CD4-positive, alpha-beta memory T cell (primary cell): Measurements from ENCODE around the gene CCPG1. TPM values are rescaled to one million over a fixed set of nuclear protein-coding genes. Genes with fewer than 3 reads are reported as not detected.
"Not testable (repeated sequence)": the region's sequence is repeated elsewhere in the genome, so short reads cannot be mapped to it uniquely, and the experiment has no call there.

Experiments used
- CTCF ChIA-PET: fragments of 350-600 bp; sonication (Branson Sonifier 250); formaldehyde crosslinking; loops from one replicate; lab custom pipeline; 2021; ENCODE audit warnings: inconsistent platforms; ENCODE audit not compliant: partially characterized antibody; lab: Charles Lee
- POLR2A ChIA-PET: fragments of 350-600 bp; sonication (Branson Sonifier 250); formaldehyde crosslinking; loops from one replicate; lab custom pipeline; 2021; ENCODE audit not compliant: partially characterized antibody; lab: Charles Lee
- DNase-seq, 5 donors: peaks; one replicate each; pipeline versions ENCODE4 v3.0.0 to v3.0.0-alpha.2; 2020 to 2022; ENCODE audit warnings: mixed read lengths in 1 of 5
- H3K27ac ChIP-seq: one replicate; pipeline ENCODE4 v1.7.0; 2013; ENCODE audit warnings: low read depth, low read length
- H3K27me3 ChIP-seq: 2 replicates; pipeline ENCODE4 v1.7.0; 2013; ENCODE audit warnings: mild to moderate bottlenecking, low read length, moderate library complexity; ENCODE audit not compliant: insufficient read depth
- H3K36me3 ChIP-seq: 2 replicates; pipeline ENCODE4 v1.7.0; 2013; ENCODE audit warnings: mild to moderate bottlenecking, low read length, moderate library complexity; ENCODE audit not compliant: insufficient read depth
- H3K4me1 ChIP-seq: 2 replicates; pipeline ENCODE4 v1.7.0; 2013; ENCODE audit warnings: mild to moderate bottlenecking, low read length, moderate library complexity; ENCODE audit not compliant: insufficient read depth
- H3K4me3 ChIP-seq, 2 donors: one replicate each; pipeline ENCODE4 v1.7.0; 2013; ENCODE audit warnings: low read length in 2 of 2, mild to moderate bottlenecking in 1 of 2
- H3K9me3 ChIP-seq, 2 donors: one replicate each; pipeline ENCODE4 v1.7.0; 2013; ENCODE audit warnings: low read length in 2 of 2, control low read depth in 1 of 2; ENCODE audit not compliant: control insufficient read depth in 1 of 2
- H3K27ac Mint-ChIP-seq, 7 donors: one replicate each; pipeline ENCODE4 v1.8.0; 2020 to 2021; ENCODE audit warnings: mixed read lengths in 7 of 7, mild to moderate bottlenecking in 6 of 7, inconsistent platforms in 3 of 7, moderate library complexity in 3 of 7
- H3K27me3 Mint-ChIP-seq, 2 donors: one replicate each; pipeline ENCODE4 v1.8.0; 2020 to 2021; ENCODE audit warnings: mixed read lengths in 2 of 2
- H3K36me3 Mint-ChIP-seq, 2 donors: one replicate each; pipeline ENCODE4 v1.8.0; 2020 to 2021; ENCODE audit warnings: mixed read lengths in 2 of 2, inconsistent platforms in 1 of 2, mild to moderate bottlenecking in 1 of 2
- H3K4me1 Mint-ChIP-seq, 4 donors: one replicate each; pipeline ENCODE4 v1.8.0; 2020 to 2021; ENCODE audit warnings: mixed read lengths in 4 of 4, mild to moderate bottlenecking in 1 of 4
- H3K4me3 Mint-ChIP-seq, 8 donors: one replicate each; pipeline ENCODE4 v1.8.0; 2020 to 2021; ENCODE audit warnings: mixed read lengths in 8 of 8, mild to moderate bottlenecking in 7 of 8, moderate library complexity in 6 of 8, inconsistent platforms in 3 of 8
- H3K9me3 Mint-ChIP-seq, 8 donors: one replicate each; pipeline ENCODE4 v1.8.0; 2020 to 2021; ENCODE audit warnings: mixed read lengths in 8 of 8, mild to moderate bottlenecking in 5 of 8, inconsistent platforms in 3 of 8, moderate library complexity in 1 of 8
- intact Hi-C: fragments of 100-400 bp; cut with micrococcal nuclease; formaldehyde crosslinking; loops from one replicate; pipeline ENCODE4 v1.15.1; 2023
- polyA plus RNA-seq, 2 donors: library from polyadenylated mRNA; unstranded; fragments of 300-500 nt; fragmentation: Illumina TruSeq; gene quantifications; one replicate each; pipeline ENCODE4 v1.2.3, GENCODE V29; 2021
- total RNA-seq, 2 experiments: library from RNA; stranded (reverse); gene quantifications; one replicate each; pipeline ENCODE4 v1.2.3, GENCODE V29; 2021

The CCPG1 gene, protein sequence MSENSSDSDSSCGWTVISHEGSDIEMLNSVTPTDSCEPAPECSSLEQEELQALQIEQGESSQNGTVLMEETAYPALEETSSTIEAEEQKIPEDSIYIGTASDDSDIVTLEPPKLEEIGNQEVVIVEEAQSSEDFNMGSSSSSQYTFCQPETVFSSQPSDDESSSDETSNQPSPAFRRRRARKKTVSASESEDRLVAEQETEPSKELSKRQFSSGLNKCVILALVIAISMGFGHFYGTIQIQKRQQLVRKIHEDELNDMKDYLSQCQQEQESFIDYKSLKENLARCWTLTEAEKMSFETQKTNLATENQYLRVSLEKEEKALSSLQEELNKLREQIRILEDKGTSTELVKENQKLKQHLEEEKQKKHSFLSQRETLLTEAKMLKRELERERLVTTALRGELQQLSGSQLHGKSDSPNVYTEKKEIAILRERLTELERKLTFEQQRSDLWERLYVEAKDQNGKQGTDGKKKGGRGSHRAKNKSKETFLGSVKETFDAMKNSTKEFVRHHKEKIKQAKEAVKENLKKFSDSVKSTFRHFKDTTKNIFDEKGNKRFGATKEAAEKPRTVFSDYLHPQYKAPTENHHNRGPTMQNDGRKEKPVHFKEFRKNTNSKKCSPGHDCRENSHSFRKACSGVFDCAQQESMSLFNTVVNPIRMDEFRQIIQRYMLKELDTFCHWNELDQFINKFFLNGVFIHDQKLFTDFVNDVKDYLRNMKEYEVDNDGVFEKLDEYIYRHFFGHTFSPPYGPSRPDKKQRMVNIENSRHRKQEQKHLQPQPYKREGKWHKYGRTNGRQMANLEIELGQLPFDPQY
- 10 to 100 TPM; 35.4 to 38.2 TPM for total RNA-seq
- polyA plus RNA-seq: 10 to 100 TPM; 30.7 to 44.2 TPM

DNA sequence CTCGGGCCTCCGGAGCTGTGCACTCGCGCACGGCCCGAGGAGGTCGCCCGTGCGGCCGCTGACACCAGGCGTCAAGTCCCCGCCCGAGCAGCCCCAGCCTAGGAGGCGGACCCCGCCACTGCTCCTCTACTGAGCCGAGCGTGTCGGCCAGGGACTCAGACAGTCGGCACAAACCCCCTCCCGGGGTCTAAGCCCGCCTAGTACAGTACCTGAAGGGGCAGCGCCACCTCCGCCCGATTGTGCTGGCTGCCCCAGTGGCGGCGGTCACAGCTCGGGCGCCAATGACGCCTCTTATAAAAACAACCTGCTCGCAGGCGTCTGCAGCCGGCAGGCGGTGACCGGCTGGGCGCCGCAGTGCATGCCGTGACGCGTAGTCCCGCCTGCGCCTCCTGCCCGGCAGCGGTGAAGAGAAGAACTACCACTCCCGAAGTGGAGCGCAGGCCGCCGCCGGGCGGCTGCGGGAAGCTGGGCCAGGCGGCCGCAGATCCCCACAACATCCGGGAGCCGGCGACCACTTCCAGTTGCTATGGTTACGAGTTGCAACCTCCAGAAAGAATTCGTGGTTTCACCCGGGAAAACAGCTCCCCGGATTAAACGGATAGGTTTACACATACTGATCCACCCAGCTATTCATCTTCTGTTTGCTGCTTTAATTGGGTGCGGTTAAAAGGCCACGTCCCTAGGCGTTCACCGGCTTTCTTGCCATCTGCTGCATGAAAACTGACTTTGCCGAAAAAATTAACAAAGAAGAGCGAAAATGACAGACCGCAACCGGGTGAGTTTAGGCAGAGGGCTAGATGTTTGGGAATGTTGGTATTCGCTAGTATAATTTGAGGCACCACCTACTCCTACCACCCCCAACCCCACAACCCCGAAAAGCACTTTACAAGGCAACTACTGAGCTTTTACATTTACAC lies at the start of gene CCPG1, which contains the start of gene PIERCE2:
Gene CCPG1, minus strand, starts transcription at position 348 of the 917 bp plus-strand sequence. CDS start 18,935 bp downstream, outside the sequence.
Gene PIERCE2, plus strand, starts transcription at position 484 of the 917 bp plus-strand sequence. Its CDS starts 274 bp downstream, at position 758.
- H3K27me3 ChIP-seq: no peaks in the 10 kb centered on the region
- Mint-ChIP-seq H3K36me3 (peaks cover 0 to 4% of the 10 kb centered on the region in 2 donors), H3K27me3 (no peaks in the 10 kb centered on the region), H3K4me3 (peak within 1 kb of the TSS; percentile 91 to 96 (median 95)), H3K27ac (peak within 1 kb of the TSS; percentile 86 to 96 (median 94)), H3K4me1 (peaks cover 17 to 38% (median 26%) of the 10 kb centered on the region in 4 donors), H3K9me3 (no peaks in the 10 kb centered on the region)
- POLR2A ChIA-PET: interaction anchor here (0.7 to 2.4 kb wide), 15 partner anchors 12 to 837 kb away, joined by 3 to 22 read pairs (median 5); partner anchors contain the start of genes PIGB, PIGBOS1 and RSL24D1
- CTCF ChIA-PET: interaction anchor here (0.8 to 4.0 kb wide), 23 partner anchors 9 to 211 kb away, joined by 3 to 30 read pairs (median 5); partner anchors contain the start of genes PIGB, PIGBOS1 and RSL24D1
- intact Hi-C loops: loop anchor here (1.0 to 10.0 kb wide), 7 partner anchors 27 to 1327 kb away; partner anchors contain the start of genes PIGB, PIGBOS1, RAB27A and RFX7
- H3K36me3 ChIP-seq: no peaks in the 10 kb centered on the region
- peaks cover 30% of the 10 kb centered on the region for H3K4me1 ChIP-seq
- H3K27ac ChIP-seq: peak within 1 kb of the TSS; percentile 70
- H3K9me3 ChIP-seq: no peaks in the 10 kb centered on the region
- H3K4me3 ChIP-seq: peak within 1 kb of the TSS; percentile 45 to 91
- DNase-seq: peak; percentile 87 to 91 (median 90)

GRCh38 chr15:55457401-55458022 lies 49.4 kb upstream of the CCPG1 start:
- Histone ChIP-seq H3K4me1 (no peaks in the 10 kb centered on the region), H3K9me3 (peaks cover 0 to 4% of the 10 kb centered on the region in 2 donors), H3K27me3 (no peaks in the 10 kb centered on the region), H3K4me3 (no peak overlapping the region), H3K27ac (no peak overlapping the region), H3K36me3 (no peaks in the 10 kb centered on the region)
- peaks cover 0 to 24% (median 16%) of the 10 kb centered on the region in 8 donors for H3K9me3 Mint-ChIP-seq
- peaks cover 0 to 2% (median 0%) of the 10 kb centered on the region in 4 donors for H3K4me1 Mint-ChIP-seq
- intact Hi-C loops: no loop called here
- CTCF ChIA-PET: interaction anchor here (1.0 kb wide), 1 partner anchor 22 kb away, joined by 3 read pairs; no protein-coding TSS in a partner anchor
- peaks cover 3 to 5% of the 10 kb centered on the region in 2 donors for H3K27me3 Mint-ChIP-seq
- H3K4me3 Mint-ChIP-seq: peak overlapping the region in 1 of 8 donors; percentile 11
- no peak for DNase-seq
- H3K36me3 Mint-ChIP-seq: peaks cover 0 to 7% of the 10 kb centered on the region in 2 donors
- H3K27ac Mint-ChIP-seq: peak overlapping the region in 1 of 7 donors; percentile 34
- POLR2A ChIA-PET: no interaction called here

GRCh38 chr15:55447030-55447394 lies 38.9 kb upstream of the CCPG1 start:
- H3K9me3 ChIP-seq, POLR2A ChIA-PET, CTCF ChIA-PET: not testable (repeated sequence)

GRCh38 chr15:55446379-55447029 lies 38.3 kb upstream of the CCPG1 start:
- CTCF ChIA-PET, POLR2A ChIA-PET: not testable (repeated sequence)

More at GRCh38 chr15:55447030-55447394, 38.9 kb upstream of the CCPG1 start:
- H3K9me3 Mint-ChIP-seq, H3K27me3 Mint-ChIP-seq, intact Hi-C loops, H3K27ac ChIP-seq, H3K4me1 ChIP-seq, H3K4me3 Mint-ChIP-seq, H3K36me3 Mint-ChIP-seq, H3K27ac Mint-ChIP-seq, DNase-seq, H3K36me3 ChIP-seq, H3K4me1 Mint-ChIP-seq, H3K4me3 ChIP-seq, H3K27me3 ChIP-seq: not testable (repeated sequence)

DNA sequence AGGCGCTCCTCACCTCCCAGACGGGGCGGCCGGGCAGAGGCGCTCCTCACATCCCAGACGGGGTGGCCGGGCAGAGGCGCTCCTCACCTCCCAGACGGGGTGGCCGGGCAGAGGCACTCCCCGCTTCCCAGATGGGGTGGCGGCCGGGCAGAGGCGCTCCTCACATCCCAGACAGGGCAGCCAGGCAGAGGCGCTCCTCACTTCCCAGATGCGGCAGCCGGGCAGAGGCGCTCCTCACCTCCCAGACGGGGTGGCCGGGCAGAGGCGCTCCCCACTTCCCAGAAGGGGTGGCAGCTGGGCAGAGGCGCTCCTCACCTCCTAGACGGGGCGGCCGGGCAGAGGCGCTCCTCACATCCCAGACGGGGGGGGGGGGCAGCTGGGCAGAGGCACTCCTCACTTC lies 37.8 kb upstream of the CCPG1 start:
- H3K36me3 ChIP-seq, CTCF ChIA-PET, DNase-seq, H3K27me3 ChIP-seq, intact Hi-C loops, H3K4me3 ChIP-seq, H3K27ac ChIP-seq, H3K4me3 Mint-ChIP-seq, H3K9me3 Mint-ChIP-seq, POLR2A ChIA-PET, H3K4me1 ChIP-seq, H3K36me3 Mint-ChIP-seq, H3K4me1 Mint-ChIP-seq, H3K27ac Mint-ChIP-seq, H3K27me3 Mint-ChIP-seq, H3K9me3 ChIP-seq: not testable (repeated sequence)

More at GRCh38 chr15:55446379-55447029, 38.3 kb upstream of the CCPG1 start:
- H3K27ac Mint-ChIP-seq, H3K4me1 ChIP-seq, intact Hi-C loops, H3K4me3 ChIP-seq, H3K9me3 ChIP-seq, H3K4me3 Mint-ChIP-seq, H3K36me3 Mint-ChIP-seq, H3K9me3 Mint-ChIP-seq, H3K27ac ChIP-seq, DNase-seq, H3K27me3 Mint-ChIP-seq, H3K4me1 Mint-ChIP-seq, H3K27me3 ChIP-seq, H3K36me3 ChIP-seq: not testable (repeated sequence)

- H3K4me3 Mint-ChIP-seq, intact Hi-C loops, H3K27ac ChIP-seq, H3K27me3 Mint-ChIP-seq, H3K9me3 Mint-ChIP-seq, H3K36me3 Mint-ChIP-seq, DNase-seq, H3K27me3 ChIP-seq, H3K36me3 ChIP-seq, H3K4me3 ChIP-seq, H3K9me3 ChIP-seq, H3K27ac Mint-ChIP-seq, H3K4me1 ChIP-seq, POLR2A ChIA-PET, H3K4me1 Mint-ChIP-seq: not testable (repeated sequence)
- CTCF ChIA-PET: interaction anchor here (1.3 kb wide), 1 partner anchor 35 kb away, joined by 3 read pairs; the partner anchor contains the start of genes CCPG1 and PIERCE2
Measured at GRCh38 chr15:55443141-55443540, 35.0 kb upstream of the CCPG1 start.
